ENCODE data around the gene PTPN12.

DNA sequence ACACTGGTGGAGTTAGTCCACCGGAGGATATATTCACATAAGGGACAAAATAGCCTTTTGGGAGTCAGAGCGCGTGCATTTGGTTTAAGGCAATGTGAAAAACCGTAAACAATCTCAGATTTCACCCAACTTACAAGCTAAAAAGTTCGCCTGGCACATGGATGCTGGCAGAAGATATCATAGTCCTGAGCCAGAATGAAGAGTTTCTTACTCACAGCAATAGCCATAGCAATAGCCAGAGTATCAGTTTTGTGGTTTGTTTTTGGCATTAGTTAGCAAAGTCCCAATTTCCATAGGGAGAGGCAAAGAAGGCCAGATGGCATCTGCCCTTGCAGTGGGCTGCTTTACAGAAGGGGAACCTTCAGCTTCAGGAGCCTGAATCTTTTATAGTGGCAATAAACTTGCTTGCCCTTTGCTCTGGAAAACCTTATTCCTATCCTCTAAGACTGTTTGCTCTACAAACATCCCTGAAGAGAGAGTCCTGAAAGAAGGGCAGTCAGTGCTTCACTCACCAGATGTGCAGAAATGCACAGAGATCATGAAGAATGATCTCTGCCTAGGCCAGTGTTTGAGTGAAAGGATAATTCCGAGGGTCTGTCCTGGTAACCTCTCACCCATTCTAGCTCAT is 130.5 kb downstream of the PTPN12 start:
- TF ChIP-seq, protein P1, sequence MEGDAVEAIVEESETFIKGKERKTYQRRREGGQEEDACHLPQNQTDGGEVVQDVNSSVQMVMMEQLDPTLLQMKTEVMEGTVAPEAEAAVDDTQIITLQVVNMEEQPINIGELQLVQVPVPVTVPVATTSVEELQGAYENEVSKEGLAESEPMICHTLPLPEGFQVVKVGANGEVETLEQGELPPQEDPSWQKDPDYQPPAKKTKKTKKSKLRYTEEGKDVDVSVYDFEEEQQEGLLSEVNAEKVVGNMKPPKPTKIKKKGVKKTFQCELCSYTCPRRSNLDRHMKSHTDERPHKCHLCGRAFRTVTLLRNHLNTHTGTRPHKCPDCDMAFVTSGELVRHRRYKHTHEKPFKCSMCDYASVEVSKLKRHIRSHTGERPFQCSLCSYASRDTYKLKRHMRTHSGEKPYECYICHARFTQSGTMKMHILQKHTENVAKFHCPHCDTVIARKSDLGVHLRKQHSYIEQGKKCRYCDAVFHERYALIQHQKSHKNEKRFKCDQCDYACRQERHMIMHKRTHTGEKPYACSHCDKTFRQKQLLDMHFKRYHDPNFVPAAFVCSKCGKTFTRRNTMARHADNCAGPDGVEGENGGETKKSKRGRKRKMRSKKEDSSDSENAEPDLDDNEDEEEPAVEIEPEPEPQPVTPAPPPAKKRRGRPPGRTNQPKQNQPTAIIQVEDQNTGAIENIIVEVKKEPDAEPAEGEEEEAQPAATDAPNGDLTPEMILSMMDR (conservative IDR thresholded peaks at IDR 0.05 in 1 of 2, IDR thresholded peaks at IDR 0.05 in 1 of 2; ENCODE audit: low read depth in 1 of 2, low read length in 2 of 2) = no peak
- no peak for TF ChIP-seq EZH2 (IDR thresholded peaks at IDR 0.05; ENCODE audit: low read length, missing control alignments)
